HTERT RPE-1 (cell line): ENCODE results near the gene TOX2.

Source experiments
- in situ Hi-C: fragments of 300-500 bp; cut with MboI; formaldehyde crosslinking; loops from 4 replicates; pipeline ENCODE4 v1.14.3; 2020; ENCODE audit warnings: low sequenced_read_pairs

Gene TOX2

GRCh38 chr20:43915211-43916072 is 790 bp downstream of the TOX2 start:
- in situ Hi-C loops = no loop called here

DNA sequence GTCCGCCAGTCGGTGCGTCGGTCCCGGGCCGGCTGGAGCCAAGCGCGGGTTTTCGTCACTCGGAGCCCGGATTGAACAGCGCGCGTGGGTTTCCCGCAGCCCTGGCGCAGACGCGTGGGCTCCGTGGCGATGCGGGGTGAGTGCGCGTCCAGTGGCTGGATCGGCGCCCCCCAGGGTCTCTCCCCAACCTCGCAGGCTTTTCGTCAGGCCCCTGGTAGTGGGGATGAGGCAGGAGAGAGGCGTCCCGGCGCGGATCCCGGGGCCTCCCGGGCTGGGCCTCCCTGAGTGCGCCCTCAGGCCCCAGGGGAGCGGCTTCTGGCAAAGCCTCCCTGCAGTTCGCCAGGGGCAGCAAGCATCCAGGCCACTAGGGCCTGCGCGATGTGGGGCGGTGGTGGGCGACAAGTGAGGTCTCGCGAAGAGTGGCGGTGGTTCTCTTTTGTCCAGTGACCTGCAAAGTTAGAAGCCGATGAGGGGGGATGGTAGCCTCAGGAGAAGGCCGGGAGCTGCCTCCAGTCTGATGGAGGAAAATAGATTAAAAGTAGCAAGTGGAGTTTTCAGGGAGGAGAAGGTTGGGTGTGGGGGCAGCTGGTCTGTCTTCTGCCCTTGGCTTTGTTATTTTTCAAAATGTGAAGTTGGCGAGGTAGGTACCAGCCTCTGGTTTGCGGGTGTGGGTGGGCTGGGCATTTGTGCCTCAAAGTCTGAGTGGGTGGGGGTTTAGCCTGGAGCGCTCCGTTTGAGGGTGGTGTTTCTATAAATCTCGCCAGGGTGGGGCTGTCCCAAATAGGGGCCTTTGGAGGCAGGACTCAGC is 1.6 kb downstream of the TOX2 start:
- in situ Hi-C loops = no loop called here

DNA sequence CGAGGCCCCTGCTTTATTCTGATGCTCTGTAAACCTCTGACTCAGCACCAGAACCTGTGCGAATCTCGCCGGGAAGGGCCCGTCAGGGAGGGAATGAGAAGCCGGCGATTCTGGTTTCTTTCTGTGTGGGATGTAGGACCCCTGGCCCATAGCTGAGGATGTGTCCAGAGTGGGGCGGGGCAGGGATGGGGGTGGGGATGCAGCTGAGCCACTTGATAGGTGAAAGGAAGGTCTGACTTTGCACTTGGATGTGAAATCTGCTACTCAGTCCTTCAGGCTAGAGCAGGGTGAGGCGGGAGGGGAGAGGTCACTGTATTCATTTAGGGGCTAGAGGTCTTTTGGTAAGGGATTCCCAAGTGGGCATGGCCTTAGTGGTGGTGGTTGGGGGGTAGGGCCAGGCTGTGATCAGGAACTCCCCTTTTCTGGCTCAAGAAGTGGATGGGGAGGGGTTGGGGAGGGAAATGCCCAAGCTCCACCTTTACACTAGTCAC is 2.3 kb downstream of the TOX2 start:
- in situ Hi-C loops = no loop called here

- in situ Hi-C loops = no loop called here
Observed at GRCh38 chr20:43917380-43917779, 2.7 kb downstream of the TOX2 start.

DNA sequence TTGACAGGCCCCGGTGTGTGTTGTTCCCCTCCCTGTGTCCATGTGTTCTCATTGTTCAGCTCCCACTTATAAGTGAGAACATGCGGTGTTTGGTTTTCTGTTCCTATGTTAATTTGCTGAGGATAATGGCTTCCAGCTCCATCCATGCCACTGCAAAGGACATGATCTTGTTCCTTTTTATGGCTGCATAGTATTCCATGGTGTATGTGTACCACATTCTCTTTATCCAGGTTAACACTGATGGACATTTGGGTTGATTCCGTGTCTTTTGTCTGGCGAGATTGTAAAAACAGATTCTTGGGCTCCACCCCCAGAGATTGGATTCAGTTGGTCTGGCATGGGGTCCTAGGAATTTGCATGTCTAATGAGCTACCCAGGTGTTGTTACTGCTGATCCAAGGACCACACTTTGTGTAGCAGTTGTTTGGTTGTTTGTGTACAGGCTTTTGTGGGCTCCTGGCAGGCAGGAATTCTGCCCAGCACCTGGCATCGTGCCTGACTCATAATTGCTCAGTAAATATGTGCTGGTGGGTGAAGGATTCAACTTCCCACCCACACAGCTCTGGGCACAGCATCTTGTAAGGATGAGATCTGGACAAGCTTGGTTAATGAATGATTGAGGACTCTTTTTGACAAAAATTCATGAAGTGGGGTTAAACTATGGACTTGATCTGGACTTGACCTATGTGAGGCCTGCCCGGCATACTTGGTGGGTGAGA is 5.2 kb downstream of the TOX2 start:
- in situ Hi-C loops = no loop called here

GRCh38 chr20:43920797-43921196 is 6.1 kb downstream of the TOX2 start:
- in situ Hi-C loops = no loop called here

GRCh38 chr20:43921227-43921780 is 6.7 kb downstream of the TOX2 start:
- in situ Hi-C loops = no loop called here

- in situ Hi-C loops = no loop called here
Observed at GRCh38 chr20:43922614-43923013, 8.0 kb downstream of the TOX2 start.

DNA sequence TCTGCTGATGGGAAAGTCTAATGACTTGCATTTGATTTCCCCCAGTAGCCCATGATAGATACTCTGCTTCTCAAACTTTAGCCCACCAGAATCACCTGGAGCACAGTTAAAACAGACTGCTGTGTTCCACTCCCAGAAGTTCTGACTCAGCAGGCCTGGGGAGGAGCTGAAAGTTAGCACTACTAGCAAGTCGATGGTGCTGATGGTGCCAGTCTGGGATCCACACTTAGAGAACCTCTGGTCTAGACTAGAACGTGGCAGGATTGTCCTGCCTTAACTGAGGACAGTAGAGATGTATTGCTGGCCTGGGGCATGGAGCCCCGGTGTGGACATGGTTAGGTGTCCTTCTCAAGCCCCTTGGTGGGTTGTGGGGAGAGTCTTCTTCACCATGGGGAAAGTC is 8.7 kb downstream of the TOX2 start:
- in situ Hi-C loops = no loop called here

DNA sequence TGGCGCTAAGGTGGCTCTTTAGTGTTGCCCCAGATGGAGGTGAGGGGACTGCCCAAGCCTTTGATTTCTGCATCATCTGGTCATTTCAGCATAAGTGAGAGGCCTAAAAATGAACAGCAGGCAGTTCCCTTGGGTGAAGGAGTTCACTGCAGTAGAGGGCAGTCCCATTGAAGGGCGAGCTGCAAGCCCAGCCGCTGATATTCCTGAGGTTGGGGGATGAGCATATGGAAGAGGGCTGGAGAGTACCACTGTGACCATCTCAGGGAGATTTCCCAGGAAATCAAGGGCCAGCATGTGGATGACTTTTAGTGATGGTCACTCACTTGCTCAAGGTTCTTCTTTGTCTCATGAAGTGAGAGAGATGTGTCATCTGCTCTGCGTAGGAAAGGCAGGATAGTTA is 9.3 kb downstream of the TOX2 start:
- in situ Hi-C loops = no loop called here

DNA sequence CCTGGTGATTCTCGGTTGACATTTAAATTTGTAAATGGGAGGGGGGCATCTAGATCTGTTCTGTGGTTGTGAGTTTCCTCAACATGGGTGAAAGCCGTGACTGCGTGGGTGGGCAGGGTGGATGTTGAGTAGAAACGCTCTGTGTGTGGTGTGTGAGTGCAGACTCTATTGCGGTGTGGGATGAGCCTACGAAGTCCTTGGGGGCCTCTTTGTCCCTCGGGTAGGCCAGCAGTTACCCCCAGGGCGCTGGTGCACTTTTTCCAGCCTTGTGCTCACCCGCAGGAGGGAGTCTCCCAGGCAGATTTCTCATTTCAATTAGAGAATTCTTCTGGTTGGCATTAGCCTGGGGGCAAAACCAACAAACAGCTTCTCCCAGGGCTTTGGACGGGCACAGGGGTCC is 10.6 kb downstream of the TOX2 start:
- in situ Hi-C loops = no loop called here

- in situ Hi-C loops = no loop called here
Observed at GRCh38 chr20:43925801-43926200, 11.1 kb downstream of the TOX2 start.

- in situ Hi-C loops = no loop called here
Observed at GRCh38 chr20:43926287-43927050, 11.8 kb downstream of the TOX2 start.

DNA sequence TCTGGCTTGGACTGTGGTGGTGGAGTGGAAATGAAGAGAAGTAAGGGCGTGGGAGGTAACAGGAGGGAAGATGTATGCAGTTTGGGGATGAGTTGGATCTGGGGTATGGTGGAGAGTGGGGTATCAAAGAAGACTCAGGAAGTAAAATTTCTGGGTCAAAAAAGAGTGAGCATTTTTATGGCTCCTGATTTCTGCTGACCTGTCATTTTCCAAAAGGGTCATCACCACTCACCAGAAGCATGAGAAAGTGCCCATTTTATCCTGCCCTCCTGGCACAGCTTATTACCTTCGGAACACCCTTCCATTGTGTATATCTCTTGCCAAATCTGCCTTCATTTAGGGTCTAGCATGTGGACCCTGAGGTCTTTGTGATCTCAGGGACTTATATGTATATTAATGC is 17.3 kb downstream of the TOX2 start:
- in situ Hi-C loops = no loop called here

DNA sequence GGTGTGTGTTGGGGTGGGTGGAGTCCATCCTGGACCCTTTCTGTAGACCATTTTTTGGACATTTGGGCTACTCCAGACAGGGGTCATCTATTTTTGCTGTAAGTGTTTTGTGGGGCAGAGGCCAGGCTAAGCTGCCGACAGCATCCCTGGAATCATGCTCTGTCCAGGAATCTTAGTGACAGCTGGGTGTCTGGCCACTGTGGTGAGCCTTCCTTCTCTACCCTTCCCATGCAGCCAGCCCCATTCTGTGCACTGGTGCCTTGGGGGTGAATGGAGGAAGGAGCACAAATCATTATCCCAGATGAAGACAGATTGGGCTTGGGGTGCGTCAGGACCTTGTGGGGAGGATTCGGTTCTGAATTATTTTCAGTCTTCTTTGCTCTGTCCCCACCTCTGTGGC is 20.2 kb downstream of the TOX2 start:
- in situ Hi-C loops = no loop called here

GRCh38 chr20:43936104-43936770 is 21.6 kb downstream of the TOX2 start:
- in situ Hi-C loops = no loop called here

GRCh38 chr20:43936805-43937204 is 22.2 kb downstream of the TOX2 start:
- in situ Hi-C loops = no loop called here

DNA sequence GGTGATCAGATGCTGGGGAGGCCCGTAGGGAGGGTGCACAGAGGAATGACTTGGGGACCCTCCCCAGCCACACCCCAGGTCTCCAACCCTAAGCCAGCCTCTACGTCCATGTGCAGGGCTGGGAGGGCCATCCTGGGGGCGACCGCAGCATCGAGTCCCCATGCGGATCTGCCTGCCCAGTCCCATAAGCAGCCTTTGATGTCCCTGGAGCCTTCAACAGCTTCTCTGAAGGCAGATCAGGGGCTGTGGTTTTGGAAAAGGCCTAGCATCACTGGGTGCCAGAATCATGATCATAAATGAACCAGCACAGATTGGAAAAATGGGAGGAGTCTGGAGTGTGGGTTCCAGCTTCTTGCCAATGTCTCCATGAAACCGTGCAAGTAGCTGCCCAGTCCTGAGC is 22.9 kb downstream of the TOX2 start:
- in situ Hi-C loops = no loop called here

- in situ Hi-C loops = no loop called here
Observed at GRCh38 chr20:43938017-43938655, 23.5 kb downstream of the TOX2 start.
